ENCODE measurements around the gene DHRS12.

GRCh38 chr13:51769455-51770127 is 34.4 kb downstream of the DHRS12 start:
- TF ChIP-seq GATA2 (IDR thresholded peaks at IDR 0.05; ENCODE audit: low read depth, low read length) (no peak), GATA3 (IDR thresholded peaks at IDR 0.05; ENCODE audit: low read depth, low read length) (no peak)

Data from SH-SY5Y (cell line).